CD14-positive monocyte (primary cell): Measurements from ENCODE around the gene SCMH1. TPM values are rescaled to one million over a fixed set of nuclear protein-coding genes. Genes with fewer than 3 reads are reported as not detected.

ENCODE experiments used
- DNase-seq, 3 donors: peaks; one replicate each; pipeline ENCODE4 v3.0.0-alpha.2; 2011 to 2022
- H2AFZ ChIP-seq: 2 replicates; pipeline ENCODE4 v1.6.0; 2012; ENCODE audit warnings: mild to moderate bottlenecking, low read depth, low read length, inconsistent platforms; ENCODE audit not compliant: insufficient read depth, poor library complexity, severe bottlenecking
- H3K27ac ChIP-seq, 2 donors: 1 replicate in 1 of 2; 2 replicates in 1 of 2; pipeline ENCODE4 v1.5.1; 2012 to 2013; ENCODE audit warnings: low read length in 2 of 2, control low read depth in 1 of 2, inconsistent platforms in 1 of 2, low read depth in 1 of 2, mild to moderate bottlenecking in 1 of 2
- H3K27me3 ChIP-seq, 2 donors: one replicate each; pipeline versions ENCODE4 v1.6.0 to v1.6.1; 2011 to 2013; ENCODE audit warnings: low read length in 2 of 2; ENCODE audit not compliant: control insufficient read depth in 2 of 2, insufficient read depth in 2 of 2
- H3K36me3 ChIP-seq, 2 donors: replicated peaks in 1 of 2; 1 replicate in 1 of 2; 2 replicates in 1 of 2; pipeline versions ENCODE4 v1.5.1 to v1.6.1; 2012 to 2013; ENCODE audit warnings: low read length in 2 of 2, control low read depth in 1 of 2, inconsistent platforms in 1 of 2, mild to moderate bottlenecking in 1 of 2; ENCODE audit not compliant: insufficient read depth in 2 of 2, control insufficient read depth in 1 of 2
- H3K4me1 ChIP-seq, 2 donors: 1 replicate in 1 of 2; 2 replicates in 1 of 2; pipeline versions ENCODE4 v1.5.1 to v1.6.1; 2012 to 2013; ENCODE audit warnings: low read length in 2 of 2, control low read depth in 1 of 2, inconsistent platforms in 1 of 2, mild to moderate bottlenecking in 1 of 2, moderate library complexity in 1 of 2; ENCODE audit not compliant: insufficient read depth in 2 of 2, control insufficient read depth in 1 of 2
- H3K4me2 ChIP-seq: replicated peaks from 2 replicates; pipeline ENCODE3; 2012; ENCODE audit warnings: low read length, moderate library complexity, mild to moderate bottlenecking; ENCODE audit not compliant: poor library complexity, severe bottlenecking; ENCODE audit errors: extremely low read depth
- H3K4me3 ChIP-seq, 3 experiments: fragments of 200-600 bp in 1 of 3; sonication (generic) in 1 of 3; replicated peaks in 1 of 3; 1 replicate in 2 of 3; 2 replicates in 1 of 3; pipeline ENCODE4 v1.5.1; 2011 to 2013; ENCODE audit warnings: low read length in 3 of 3, mild to moderate bottlenecking in 3 of 3, control low read depth in 2 of 3, low read depth in 2 of 3, inconsistent platforms in 1 of 3, moderate library complexity in 1 of 3
- H3K79me2 ChIP-seq: 2 replicates; pipeline ENCODE4 v1.6.0; 2012; ENCODE audit warnings: mild to moderate bottlenecking, control low read depth, inconsistent platforms, low read length, moderate library complexity; ENCODE audit not compliant: insufficient read depth
- H3K9ac ChIP-seq: 2 replicates; pipeline ENCODE4 v1.6.0; 2017; ENCODE audit warnings: low read length, mild to moderate bottlenecking; ENCODE audit not compliant: insufficient read depth, poor library complexity, severe bottlenecking
- H3K9me3 ChIP-seq, 2 donors: replicated peaks in 1 of 2; 1 replicate in 1 of 2; 2 replicates in 1 of 2; pipeline versions ENCODE4 v1.5.1 to v1.6.1; 2012 to 2013; ENCODE audit warnings: low read length in 2 of 2, control low read depth in 1 of 2; ENCODE audit not compliant: control insufficient read depth in 1 of 2, insufficient read depth in 1 of 2
- H4K20me1 ChIP-seq: 2 replicates; pipeline ENCODE4 v1.6.0; 2012; ENCODE audit warnings: mild to moderate bottlenecking, low read length, control low read depth, moderate library complexity; ENCODE audit not compliant: insufficient read depth
- H3K27ac Mint-ChIP-seq, 7 donors: one replicate each; pipeline ENCODE4 v1.8.0; 2020; ENCODE audit warnings: mild to moderate bottlenecking in 7 of 7, mixed read lengths in 7 of 7, moderate library complexity in 6 of 7, inconsistent platforms in 2 of 7
- H3K27me3 Mint-ChIP-seq, 3 donors: one replicate each; pipeline ENCODE4 v1.8.0; 2021 to 2022; ENCODE audit warnings: low read depth in 3 of 3, mild to moderate bottlenecking in 3 of 3, mixed read lengths in 3 of 3, moderate library complexity in 3 of 3, inconsistent platforms in 1 of 3
- H3K36me3 Mint-ChIP-seq, 2 donors: one replicate each; pipeline ENCODE4 v1.8.0; 2020; ENCODE audit warnings: mixed read lengths in 2 of 2, inconsistent platforms in 1 of 2, mild to moderate bottlenecking in 1 of 2
- H3K4me1 Mint-ChIP-seq: one replicate; pipeline ENCODE4 v1.8.0; 2020; ENCODE audit warnings: mild to moderate bottlenecking, mixed read lengths
- H3K4me3 Mint-ChIP-seq, 2 donors: one replicate each; pipeline ENCODE4 v1.8.0; 2020; ENCODE audit warnings: mild to moderate bottlenecking in 2 of 2, mixed read lengths in 2 of 2, moderate library complexity in 1 of 2
- H3K9me3 Mint-ChIP-seq, 7 donors: one replicate each; pipeline ENCODE4 v1.8.0; 2020 to 2022; ENCODE audit warnings: mixed read lengths in 7 of 7, mild to moderate bottlenecking in 6 of 7, moderate library complexity in 6 of 7, inconsistent platforms in 2 of 7
- WGBS: methylation state at CpG from one replicate; pipeline ENCODE4 v1.1.5; 2013; ENCODE audit warnings: missing lambda C conversion rate; ENCODE audit not compliant: insufficient coverage; 5-methylcytosine and 5-hydroxymethylcytosine counted together
- intact Hi-C, 2 donors: fragments of 100-400 bp; cut with micrococcal nuclease; formaldehyde crosslinking; loops; one replicate each; pipeline versions ENCODE4 v1.15.0 to v1.15.1; 2023
- polyA plus RNA-seq, 3 donors: library from polyadenylated mRNA; depleted of rRNA in 1 of 3; unstranded in 2 of 3; stranded (reverse) in 1 of 3; fragments of 300-500 nt in 2 of 3; fragments of >200 nt in 1 of 3; fragmentation: Illumina TruSeq in 2 of 3; gene quantifications; 1 replicate in 2 of 3; 2 replicates in 1 of 3; pipeline ENCODE4 v1.2.3, GENCODE V29; 2012 to 2021
- TF ChIP-seq, protein P1 (sequence below): fragments of 200-600 bp; IDR thresholded peaks from one replicate; pipeline ENCODE4 v1.8.0; 2022; ENCODE audit warnings: antibody characterized with exemption, mild to moderate bottlenecking

Gene SCMH1
- polyA plus RNA-seq, 3 donors: 0.66 to 12.7 (median 0.74) TPM

DNA sequence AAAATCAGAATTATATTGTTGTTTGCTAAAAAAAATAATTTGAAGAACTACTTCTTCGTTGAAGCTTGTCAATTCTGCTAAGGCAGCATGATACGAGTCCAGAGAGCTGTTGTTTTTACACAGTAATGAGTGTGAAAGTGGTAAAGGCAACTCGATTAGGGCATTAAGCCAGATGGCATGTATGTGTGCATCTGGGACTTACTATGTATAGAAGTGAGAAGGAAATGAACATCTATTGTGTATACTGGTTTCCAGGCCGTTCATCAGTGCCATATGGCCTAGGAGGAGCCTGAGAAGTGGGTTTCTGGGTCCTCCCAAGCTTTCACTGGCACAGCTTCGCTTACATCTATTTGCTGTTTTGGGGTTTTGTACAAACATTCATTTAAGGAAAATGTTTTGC is 256.9 kb downstream of the SCMH1 start:
- peaks cover 38% of the 10 kb centered on the region for H3K79me2 ChIP-seq
- Mint-ChIP-seq H3K27me3 (peaks cover 0 to 3% (median 2%) of the 10 kb centered on the region in 3 donors), H3K36me3 (peaks cover 68 to 69% of the 10 kb centered on the region in 2 donors), H3K4me1 (peaks cover 13% of the 10 kb centered on the region), H3K4me3 (no peak overlapping the region), H3K27ac (no peak overlapping the region), H3K9me3 (peaks cover 0 to 2% (median 0%) of the 10 kb centered on the region in 7 donors)
- H3K9ac ChIP-seq: no peak overlapping the region
- no peak overlapping the region for H2AFZ ChIP-seq
- no peak for DNase-seq
- H4K20me1 ChIP-seq: no peaks in the 10 kb centered on the region
- H3K27me3 ChIP-seq: no peaks in the 10 kb centered on the region
- intact Hi-C loops: no loop called here
- H3K4me2 ChIP-seq: no peak overlapping the region
- H3K4me3 ChIP-seq: no peak overlapping the region
- peaks cover 65 to 71% of the 10 kb centered on the region in 2 donors for H3K36me3 ChIP-seq
- 75% methylated on average over 5 of the region's 5 CpGs for WGBS
- H3K4me1 ChIP-seq: peaks cover 8 to 11% of the 10 kb centered on the region in 2 donors
- H3K27ac ChIP-seq: no peak overlapping the region
- TF ChIP-seq, protein P1, sequence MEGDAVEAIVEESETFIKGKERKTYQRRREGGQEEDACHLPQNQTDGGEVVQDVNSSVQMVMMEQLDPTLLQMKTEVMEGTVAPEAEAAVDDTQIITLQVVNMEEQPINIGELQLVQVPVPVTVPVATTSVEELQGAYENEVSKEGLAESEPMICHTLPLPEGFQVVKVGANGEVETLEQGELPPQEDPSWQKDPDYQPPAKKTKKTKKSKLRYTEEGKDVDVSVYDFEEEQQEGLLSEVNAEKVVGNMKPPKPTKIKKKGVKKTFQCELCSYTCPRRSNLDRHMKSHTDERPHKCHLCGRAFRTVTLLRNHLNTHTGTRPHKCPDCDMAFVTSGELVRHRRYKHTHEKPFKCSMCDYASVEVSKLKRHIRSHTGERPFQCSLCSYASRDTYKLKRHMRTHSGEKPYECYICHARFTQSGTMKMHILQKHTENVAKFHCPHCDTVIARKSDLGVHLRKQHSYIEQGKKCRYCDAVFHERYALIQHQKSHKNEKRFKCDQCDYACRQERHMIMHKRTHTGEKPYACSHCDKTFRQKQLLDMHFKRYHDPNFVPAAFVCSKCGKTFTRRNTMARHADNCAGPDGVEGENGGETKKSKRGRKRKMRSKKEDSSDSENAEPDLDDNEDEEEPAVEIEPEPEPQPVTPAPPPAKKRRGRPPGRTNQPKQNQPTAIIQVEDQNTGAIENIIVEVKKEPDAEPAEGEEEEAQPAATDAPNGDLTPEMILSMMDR: no peak
- no peaks in the 10 kb centered on the region for H3K9me3 ChIP-seq

GRCh38 chr1:40984531-40984930 is 257.6 kb downstream of the SCMH1 start:
- H3K9ac ChIP-seq: no peak overlapping the region
- Mint-ChIP-seq H3K36me3 (peaks cover 64% of the 10 kb centered on the region in 2 donors), H3K4me3 (no peak overlapping the region), H3K27ac (no peak overlapping the region), H3K27me3 (peaks cover 0 to 3% (median 2%) of the 10 kb centered on the region in 3 donors), H3K4me1 (peaks cover 13% of the 10 kb centered on the region), H3K9me3 (peaks cover 0 to 2% (median 0%) of the 10 kb centered on the region in 7 donors)
- peaks cover 38% of the 10 kb centered on the region for H3K79me2 ChIP-seq
- H3K36me3 ChIP-seq: peaks cover 59 to 65% of the 10 kb centered on the region in 2 donors
- H3K4me3 ChIP-seq: no peak overlapping the region
- H3K27ac ChIP-seq: no peak overlapping the region
- no peaks in the 10 kb centered on the region for H3K9me3 ChIP-seq
- peaks cover 8 to 14% of the 10 kb centered on the region in 2 donors for H3K4me1 ChIP-seq
- WGBS: 100% methylated on average over 2 of the region's 4 CpGs
- no peak overlapping the region for H3K4me2 ChIP-seq
- H4K20me1 ChIP-seq: no peaks in the 10 kb centered on the region
- H2AFZ ChIP-seq: no peak overlapping the region
- no peak for DNase-seq
- no peaks in the 10 kb centered on the region for H3K27me3 ChIP-seq
- intact Hi-C loops: no loop called here
- TF ChIP-seq, protein P1: no peak
